Measurements from ENCODE around the gene IFT122.

The IFT122 gene

GRCh38 chr3:129413687-129414506, 26.1 kb upstream of the IFT122 start:
- no peak for DNase-seq (ENCODE audit: low read depth in 2 of 2)

GRCh38 chr3:129415378-129415777, 24.6 kb upstream of the IFT122 start:
- no peak for DNase-seq (ENCODE audit: low read depth in 2 of 2)

- no peak for DNase-seq (ENCODE audit: low read depth in 2 of 2)
These were observed 24.2 kb upstream of the IFT122 start for GRCh38 chr3:129415830-129416229.

- no peak for DNase-seq (ENCODE audit: low read depth in 2 of 2)
These were observed 23.6 kb upstream of the IFT122 start for GRCh38 chr3:129416415-129416814.

GRCh38 chr3:129417326-129417725, 22.7 kb upstream of the IFT122 start:
- DNase-seq (ENCODE audit: low read depth in 2 of 2), result no peak

- DNase-seq (ENCODE audit: low read depth in 2 of 2), result no peak
These were observed 21.7 kb upstream of the IFT122 start for GRCh38 chr3:129418041-129418973.

- DNase-seq (ENCODE audit: low read depth in 2 of 2), result no peak
These were observed 20.5 kb upstream of the IFT122 start for GRCh38 chr3:129419476-129419875.

GRCh38 chr3:129421236-129421883, 18.7 kb upstream of the IFT122 start:
- DNase-seq (ENCODE audit: low read depth in 2 of 2), result no peak

- no peak for DNase-seq (ENCODE audit: low read depth in 2 of 2)
These were observed 17.9 kb upstream of the IFT122 start for GRCh38 chr3:129421988-129422745.

- no peak for DNase-seq (ENCODE audit: low read depth in 2 of 2)
These were observed 17.1 kb upstream of the IFT122 start for GRCh38 chr3:129422897-129423296.

GRCh38 chr3:129424185-129424841, 15.7 kb upstream of the IFT122 start:
- no peak for DNase-seq (ENCODE audit: low read depth in 2 of 2)

- DNase-seq (ENCODE audit: low read depth in 2 of 2), result no peak
These were observed 14.8 kb upstream of the IFT122 start for GRCh38 chr3:129425213-129425612.

GRCh38 chr3:129425619-129426018, 14.4 kb upstream of the IFT122 start:
- DNase-seq (ENCODE audit: low read depth in 2 of 2), result no peak

- no peak for DNase-seq (ENCODE audit: low read depth in 2 of 2)
These were observed 12.0 kb upstream of the IFT122 start for GRCh38 chr3:129428007-129428375.

- DNase-seq (ENCODE audit: low read depth in 2 of 2), result peak; percentile 86 to 87
These were observed 11.5 kb upstream of the IFT122 start, which contains the start of gene EFCAB12 for GRCh38 chr3:129428376-129429079. Gene EFCAB12, minus strand, starts transcription at chr3:129428636. Its CDS starts 148 bp downstream, at chr3:129428488.

- DNase-seq (ENCODE audit: low read depth in 2 of 2), result no peak
These were observed 11.0 kb upstream of the IFT122 start for GRCh38 chr3:129429080-129429451.

GRCh38 chr3:129429602-129430001, 10.4 kb upstream of the IFT122 start:
- DNase-seq (ENCODE audit: low read depth in 2 of 2), result no peak

GRCh38 chr3:129432036-129432435, 8.0 kb upstream of the IFT122 start:
- no peak for DNase-seq (ENCODE audit: low read depth in 2 of 2)

- no peak for DNase-seq (ENCODE audit: low read depth in 2 of 2)
These were observed 7.4 kb upstream of the IFT122 start for GRCh38 chr3:129432671-129433070.

GRCh38 chr3:129433565-129433964, 6.5 kb upstream of the IFT122 start:
- no peak for DNase-seq (ENCODE audit: low read depth in 2 of 2)
